Left hindlimb (tissue), 1 donor: ENCODE data around the gene KCTD12.
"Not testable (repeated sequence)": the region's sequence is repeated elsewhere in the genome, so short reads cannot be mapped to it uniquely, and the experiment has no call there.

Source experiments
- DNase-seq: peaks from one replicate; pipeline ENCODE4 v3.0.0-alpha.2; 2018

The KCTD12 gene

GRCh38 chr13:76886292-76887075, at the start of gene KCTD12:
Gene KCTD12 (minus strand): TSS chr13:76886405. CDS start chr13:76886148, 257 bp downstream.
- DNase-seq = peak; percentile 97

GRCh38 chr13:76934671-76935070, 48.5 kb upstream of the KCTD12 start:
- DNase-seq = no peak

GRCh38 chr13:76932076-76932475, 45.9 kb upstream of the KCTD12 start:
- DNase-seq = no peak

GRCh38 chr13:76929851-76930374, 43.7 kb upstream of the KCTD12 start:
- no peak for DNase-seq

GRCh38 chr13:76929320-76929719, 43.1 kb upstream of the KCTD12 start:
- no peak for DNase-seq

- no peak for DNase-seq
Observed at GRCh38 chr13:76928456-76928855, 42.3 kb upstream of the KCTD12 start.

GRCh38 chr13:76927955-76928354, 41.8 kb upstream of the KCTD12 start:
- no peak for DNase-seq

- no peak for DNase-seq
Observed at GRCh38 chr13:76925115-76925514, 38.9 kb upstream of the KCTD12 start.

- no peak for DNase-seq
Observed at GRCh38 chr13:76921516-76921915, 35.3 kb upstream of the KCTD12 start.

GRCh38 chr13:76917755-76918481, 31.7 kb upstream of the KCTD12 start:
- DNase-seq = not testable (repeated sequence)

GRCh38 chr13:76917095-76917494, 30.9 kb upstream of the KCTD12 start:
- no peak for DNase-seq

GRCh38 chr13:76913898-76914297, 27.7 kb upstream of the KCTD12 start:
- DNase-seq = peak; percentile 45

GRCh38 chr13:76912476-76912875, 26.3 kb upstream of the KCTD12 start:
- DNase-seq = no peak

- no peak for DNase-seq
Observed at GRCh38 chr13:76904507-76904906, 18.3 kb upstream of the KCTD12 start.

- peak; percentile 72 for DNase-seq
Observed at GRCh38 chr13:76903544-76904162, 17.4 kb upstream of the KCTD12 start.

- not testable (repeated sequence) for DNase-seq
Observed at GRCh38 chr13:76899066-76899465, 12.9 kb upstream of the KCTD12 start.

- not testable (repeated sequence) for DNase-seq
Observed at GRCh38 chr13:76897171-76897570, 11.0 kb upstream of the KCTD12 start.

- no peak for DNase-seq
Observed at GRCh38 chr13:76894401-76895110, 8.4 kb upstream of the KCTD12 start.

GRCh38 chr13:76892488-76892887, 6.3 kb upstream of the KCTD12 start:
- no peak for DNase-seq

GRCh38 chr13:76890021-76890420, 3.8 kb upstream of the KCTD12 start:
- no peak for DNase-seq

GRCh38 chr13:76889254-76889653, 3.0 kb upstream of the KCTD12 start:
- DNase-seq = no peak

- DNase-seq = no peak
Observed at GRCh38 chr13:76888421-76888820, 2.2 kb upstream of the KCTD12 start.

- DNase-seq = peak; percentile 62
Observed at GRCh38 chr13:76887076-76887563, 915 bp upstream of the KCTD12 start.
